ENCODE data around the gene VPS8.
"Not testable (repeated sequence)": the region's sequence is repeated elsewhere in the genome, so short reads cannot be mapped to it uniquely, and the experiment has no call there.

The VPS8 gene

GRCh38 chr3:184932777-184933176, 120.8 kb downstream of the VPS8 start:
- no peak for DNase-seq

- DNase-seq: no peak
These were observed 125.6 kb downstream of the VPS8 start for GRCh38 chr3:184937611-184938010.

- no peak for DNase-seq
These were observed 129.4 kb downstream of the VPS8 start for GRCh38 chr3:184941408-184941807.

- no peak for DNase-seq
These were observed 130.8 kb downstream of the VPS8 start for GRCh38 chr3:184942735-184943134.

- no peak for DNase-seq
These were observed 132.3 kb downstream of the VPS8 start for GRCh38 chr3:184944241-184944640.

- no peak for DNase-seq
These were observed 134.1 kb downstream of the VPS8 start for GRCh38 chr3:184945886-184946625.

GRCh38 chr3:184946917-184947316, 135.0 kb downstream of the VPS8 start:
- DNase-seq: no peak

- no peak for DNase-seq
These were observed 137.4 kb downstream of the VPS8 start for GRCh38 chr3:184949251-184949965.

- DNase-seq: not testable (repeated sequence)
These were observed 138.8 kb downstream of the VPS8 start for GRCh38 chr3:184950816-184951215.

GRCh38 chr3:184952671-184953070, 140.7 kb downstream of the VPS8 start:
- no peak for DNase-seq

GRCh38 chr3:184953401-184953800, 141.4 kb downstream of the VPS8 start:
- no peak for DNase-seq

GRCh38 chr3:184954251-184954650, 142.3 kb downstream of the VPS8 start:
- DNase-seq: no peak

GRCh38 chr3:184954851-184955250, 142.9 kb downstream of the VPS8 start:
- not testable (repeated sequence) for DNase-seq

GRCh38 chr3:184965639-184966430, 153.9 kb downstream of the VPS8 start:
- DNase-seq: no peak

GRCh38 chr3:184968115-184968514, 156.1 kb downstream of the VPS8 start:
- no peak for DNase-seq

- DNase-seq: no peak
These were observed 158.2 kb downstream of the VPS8 start for GRCh38 chr3:184970186-184970585.

- no peak for DNase-seq
These were observed 165.8 kb downstream of the VPS8 start for GRCh38 chr3:184977796-184978195.

- DNase-seq: no peak
These were observed 169.1 kb downstream of the VPS8 start for GRCh38 chr3:184981071-184981470.

GRCh38 chr3:184982076-184982475, 170.1 kb downstream of the VPS8 start:
- no peak for DNase-seq

- no peak for DNase-seq
These were observed 173.6 kb downstream of the VPS8 start for GRCh38 chr3:184985586-184985985.

- DNase-seq: no peak
These were observed 174.5 kb downstream of the VPS8 start for GRCh38 chr3:184986366-184986889.

- DNase-seq: no peak
These were observed 181.4 kb downstream of the VPS8 start for GRCh38 chr3:184993394-184993793.

- DNase-seq: not testable (repeated sequence)
These were observed 191.9 kb downstream of the VPS8 start for GRCh38 chr3:185003876-185004275.
